22Rv1 (cell line): Measurements from ENCODE around the gene CFAP74.

ENCODE experiments used
- H3K27ac ChIP-seq: fragments of 450-650 bp; 2 replicates; pipeline ENCODE4 v1.5.1; 2017
- CTCF ChIP-seq: fragments of 450-650 bp; IDR thresholded peaks from 2 replicates; pipeline ENCODE4 v1.5.1; 2017; ENCODE audit warnings: mild to moderate bottlenecking
- ZFX ChIP-seq: fragments of 450-650 bp; IDR thresholded peaks from 2 replicates; pipeline ENCODE4 v1.6.1; 2017; ENCODE audit warnings: antibody characterized with exemption, borderline replicate concordance

Gene CFAP74, protein sequence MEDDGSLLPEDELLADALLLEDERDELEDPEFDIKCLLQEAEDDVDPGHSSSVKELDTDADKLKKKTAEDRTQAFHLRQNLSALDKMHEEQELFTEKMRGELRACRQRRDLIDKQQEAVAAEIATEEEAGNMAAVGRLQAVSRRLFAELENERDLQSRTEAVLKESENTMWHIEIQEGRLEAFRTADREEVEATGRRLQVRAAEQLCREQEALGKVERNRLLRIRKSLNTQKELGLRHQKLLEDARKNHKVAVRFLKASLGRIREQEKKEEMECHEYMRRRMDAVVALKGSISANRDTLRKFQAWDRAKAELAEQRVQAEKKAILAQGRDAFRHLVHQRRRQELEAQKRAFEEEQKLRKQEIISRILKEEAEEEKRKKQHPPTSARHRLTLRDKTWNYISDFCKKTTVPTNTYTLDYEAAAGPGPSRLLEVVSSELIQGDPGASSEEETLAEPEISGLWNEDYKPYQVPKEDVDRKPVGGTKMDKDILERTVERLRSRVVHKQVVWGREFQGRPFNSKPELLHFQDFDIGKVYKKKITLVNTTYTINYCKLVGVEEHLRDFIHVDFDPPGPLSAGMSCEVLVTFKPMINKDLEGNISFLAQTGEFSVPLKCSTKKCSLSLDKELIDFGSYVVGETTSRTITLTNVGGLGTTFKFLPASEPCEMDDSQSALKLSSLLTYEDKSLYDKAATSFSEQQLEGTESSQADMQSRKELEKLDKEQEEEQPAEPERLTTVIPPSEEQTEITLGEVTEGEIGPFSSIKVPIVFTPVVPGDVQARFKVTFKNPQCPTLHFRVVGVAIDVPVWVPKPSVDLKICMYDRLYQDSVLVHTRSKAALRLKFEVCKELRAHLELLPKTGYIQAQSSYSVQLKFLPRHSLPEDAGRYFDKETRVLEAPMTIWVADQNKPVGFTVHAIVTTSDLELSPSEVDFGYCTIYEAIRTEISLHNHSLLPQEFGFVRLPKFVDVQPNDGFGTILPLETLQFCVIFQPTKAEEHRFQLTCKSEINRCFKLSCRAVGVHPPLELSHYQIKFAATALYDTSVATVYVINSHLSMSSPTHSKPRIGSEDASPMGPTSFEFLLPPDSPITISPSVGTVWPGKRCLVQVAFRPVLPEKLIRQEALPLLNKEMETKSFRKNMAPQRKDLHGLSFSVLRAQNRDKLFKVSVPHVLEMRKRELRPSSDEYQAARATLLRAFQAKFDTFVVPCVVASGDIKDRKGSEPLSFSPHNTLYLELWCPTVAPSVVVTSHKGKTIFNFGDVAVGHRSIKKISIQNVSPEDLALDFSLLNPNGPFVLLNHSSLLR (N-terminal part only)

DNA sequence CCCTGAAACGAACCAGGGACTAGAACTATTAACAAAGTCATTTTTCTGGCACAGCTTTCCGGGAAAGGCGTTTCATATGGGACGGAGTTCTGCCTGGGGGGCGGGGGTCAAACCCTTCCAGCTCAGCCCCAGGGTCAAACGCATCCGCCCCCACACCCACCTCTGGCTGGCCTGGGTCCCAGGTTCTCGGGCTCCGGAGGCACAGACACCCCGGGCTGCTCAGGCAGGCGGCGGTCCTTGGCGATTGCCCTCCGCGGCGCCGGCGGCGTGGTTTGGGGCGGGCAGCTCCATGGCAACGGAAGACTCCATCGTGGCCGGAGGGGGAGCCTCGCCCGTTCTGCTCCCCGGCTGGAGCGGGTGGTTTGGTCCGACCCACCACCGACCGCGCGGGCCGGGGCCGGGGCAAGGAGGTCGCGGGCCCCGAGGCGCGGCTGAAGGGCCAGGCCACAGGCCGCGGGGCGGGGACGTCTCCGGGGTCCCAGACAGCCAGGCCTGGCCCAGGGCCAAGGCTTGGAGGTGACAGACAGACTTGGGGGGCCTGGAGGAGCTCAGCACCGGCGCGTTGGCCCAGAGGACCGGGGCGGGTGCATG, at the start of gene CFAP74:
TSS of gene CFAP74 (minus strand) at position 246 of the 591 bp plus-strand sequence. CDS start 12,830 bp downstream, outside the sequence.
- no peak within 1 kb of the TSS for H3K27ac ChIP-seq
- TF ChIP-seq ZFX (no peak), CTCF (no peak)

DNA sequence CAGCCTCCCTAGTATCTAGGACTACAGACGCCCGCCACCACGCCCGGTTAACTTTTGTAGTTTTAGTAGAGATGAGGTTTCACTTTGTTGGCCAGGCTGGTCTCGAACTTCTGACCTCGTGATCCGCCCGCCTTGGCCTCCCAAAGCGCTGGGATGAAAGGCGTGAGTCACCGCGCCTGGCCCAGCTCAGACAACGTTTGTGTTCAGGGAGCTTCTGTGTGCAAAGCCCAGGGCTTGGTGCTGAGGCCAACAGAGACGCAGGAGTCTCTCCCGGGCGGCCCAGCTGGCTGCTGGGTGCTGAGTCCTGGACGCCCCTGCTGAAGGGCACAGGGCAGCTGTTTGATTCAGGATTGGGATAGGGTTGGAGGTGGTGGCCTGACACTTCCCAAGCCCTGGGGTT, 49.6 kb upstream of the CFAP74 start:
- no peak overlapping the region for H3K27ac ChIP-seq
- TF ChIP-seq ZFX (no peak), CTCF (no peak)

DNA sequence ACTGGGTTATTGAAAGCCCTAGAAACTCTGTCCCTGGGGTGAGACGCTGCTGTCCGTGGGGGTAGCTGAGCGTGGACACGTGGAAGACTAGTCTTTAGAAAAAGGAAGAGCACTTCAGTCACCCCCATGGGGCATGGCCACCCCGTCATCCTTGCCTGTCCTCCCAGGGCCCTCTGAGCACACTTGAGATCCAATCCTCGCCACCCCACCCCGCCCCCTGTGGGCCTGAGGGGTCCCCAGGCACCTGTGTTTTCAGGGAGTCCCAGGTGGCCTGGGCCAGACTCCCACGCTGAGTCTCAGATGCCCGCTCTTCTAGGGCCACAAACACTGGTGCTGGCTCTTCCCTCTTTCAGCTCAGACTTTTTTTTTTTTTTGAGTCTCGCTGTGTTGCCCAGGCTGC, 49.2 kb upstream of the CFAP74 start:
- no peak overlapping the region for H3K27ac ChIP-seq
- TF ChIP-seq ZFX (no peak), CTCF (no peak)

GRCh38 chr1:2052054-2052679, 48.6 kb upstream of the CFAP74 start:
- TF ChIP-seq CTCF = no peak
- TF ChIP-seq ZFX = no peak
- no peak overlapping the region for H3K27ac ChIP-seq

DNA sequence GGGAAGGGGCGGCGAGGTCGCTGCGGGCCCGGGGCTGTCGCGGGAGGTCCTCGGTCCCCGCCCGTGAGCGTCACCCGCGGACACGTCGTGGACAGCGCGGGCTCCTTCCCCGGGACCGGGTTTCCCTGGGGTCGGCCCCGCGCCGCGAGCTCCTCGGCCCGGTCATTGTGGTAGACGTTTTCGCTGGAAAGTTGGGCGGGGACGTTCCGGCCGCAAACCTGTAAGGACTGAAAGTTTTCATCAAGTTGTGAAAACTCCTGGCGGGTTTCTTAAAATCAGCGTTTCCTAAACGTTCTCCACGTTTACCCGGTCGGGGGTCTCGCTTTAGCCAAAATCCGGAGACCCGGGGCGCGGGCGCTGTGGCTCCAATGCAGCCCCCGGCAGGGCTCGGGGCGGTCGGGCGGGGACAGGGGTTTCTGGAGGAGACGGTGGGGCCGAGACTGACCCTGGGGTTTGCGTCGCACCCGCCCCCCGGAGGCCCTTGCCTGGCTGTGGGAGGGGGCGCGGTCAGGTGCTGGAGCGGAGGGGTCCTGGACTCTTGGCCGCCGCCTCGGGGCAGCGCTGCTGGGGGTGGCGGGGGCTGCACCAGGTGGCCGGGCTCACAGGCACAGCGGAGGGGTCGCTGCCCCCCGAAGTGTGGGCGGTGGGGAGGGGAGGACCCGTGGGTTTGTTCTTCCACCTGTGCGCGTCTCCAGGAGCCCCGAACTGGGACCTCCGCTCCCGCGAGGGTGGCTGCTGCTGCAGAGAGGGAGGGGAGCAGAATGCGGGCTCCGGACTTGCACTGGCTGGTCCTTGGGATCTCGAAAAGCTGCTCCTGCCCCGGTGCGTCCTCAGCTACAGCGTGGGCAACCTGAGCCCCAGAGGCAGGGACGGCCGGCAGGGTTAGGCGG, 47.5 kb upstream of the CFAP74 start:
- peak overlapping the region; percentile 58 for H3K27ac ChIP-seq
- TF ChIP-seq CTCF = no peak
- TF ChIP-seq ZFX = no peak

- H3K27ac ChIP-seq = peak overlapping the region; percentile 58
- TF ChIP-seq CTCF = no peak
- TF ChIP-seq ZFX = no peak
These were observed 46.8 kb upstream of the CFAP74 start for GRCh38 chr1:2050461-2050792.
